PC-9 (cell line): ENCODE data around the gene TMEM98. TPM values are rescaled to one million over a fixed set of nuclear protein-coding genes. Genes with fewer than 3 reads are reported as not detected.
"Not testable (repeated sequence)": the region's sequence is repeated elsewhere in the genome, so short reads cannot be mapped to it uniquely, and the experiment has no call there.

ENCODE experiments used
- BruUV-seq: library from RNA; stranded (reverse); fragments of 400-500 nt; replicated peaks from 2 replicates; lab custom pipeline; 2021; lab: Mats Ljungman, UMichigan
- CTCF ChIA-PET: fragments of 300-600 bp; sonication (Branson Sonifier 250); formaldehyde crosslinking; loops from one replicate; lab custom pipeline; 2022; ENCODE audit warnings: antibody characterized with exemption; lab: Charles Lee
- POLR2A ChIA-PET: fragments of 300-600 bp; sonication (Branson Sonifier 250); formaldehyde crosslinking; loops from one replicate; lab custom pipeline; 2022; ENCODE audit warnings: antibody characterized with exemption; ENCODE audit not compliant: unreplicated experiment; lab: Charles Lee
- DNase-seq, 2 experiments: peaks; one replicate each; pipeline versions ENCODE4 v3.0.0 to v3.0.0-alpha.2; 2015 to 2022; ENCODE audit warnings: mixed read lengths in 1 of 2
- H2AFZ ChIP-seq: fragments of 200-600 bp; sonication (generic); 2 replicates; pipeline ENCODE4 v1.8.1; 2017; ENCODE audit warnings: antibody characterized with exemption
- H3F3A ChIP-seq: fragments of 200-600 bp; sonication (generic); 2 replicates; pipeline ENCODE4 v1.8.1; 2017; ENCODE audit warnings: antibody characterized with exemption, mild to moderate bottlenecking, low read depth; ENCODE audit not compliant: insufficient read depth
- H3K27ac ChIP-seq: fragments of 200-600 bp; sonication (generic); 2 replicates; pipeline ENCODE4 v1.6.1; 2016; ENCODE audit warnings: mixed run types
- H3K27me3 ChIP-seq: fragments of 200-600 bp; sonication (generic); 2 replicates; pipeline ENCODE4 v1.6.1; 2016; ENCODE audit warnings: low read depth, mixed run types; ENCODE audit not compliant: insufficient read depth
- H3K36me3 ChIP-seq: fragments of 200-600 bp; sonication (generic); 2 replicates; pipeline ENCODE4 v1.6.1; 2016; ENCODE audit warnings: low read depth, mixed run types
- H3K4me1 ChIP-seq: fragments of 200-600 bp; sonication (generic); replicated peaks from 2 replicates; pipeline ENCODE4 v1.6.1; 2016; ENCODE audit warnings: mixed run types; ENCODE audit not compliant: insufficient read depth
- H3K4me2 ChIP-seq: fragments of 200-600 bp; sonication (generic); 2 replicates; pipeline ENCODE4 v1.6.1; 2017; ENCODE audit warnings: mixed run types
- H3K4me3 ChIP-seq: fragments of 200-600 bp; sonication (generic); 2 replicates; pipeline ENCODE4 v1.6.1; 2016; ENCODE audit warnings: mixed run types
- H3K79me2 ChIP-seq: fragments of 200-600 bp; sonication (generic); 2 replicates; pipeline ENCODE4 v1.6.1; 2017; ENCODE audit warnings: low read depth, mixed run types
- H3K9me2 ChIP-seq: fragments of 200-600 bp; sonication (generic); 2 replicates; pipeline ENCODE4 v1.8.1; 2017; ENCODE audit warnings: mild to moderate bottlenecking; ENCODE audit not compliant: insufficient read depth
- H3K9me3 ChIP-seq: fragments of 200-600 bp; sonication (generic); 2 replicates; pipeline ENCODE4 v1.8.1; 2016; ENCODE audit warnings: low read depth; ENCODE audit not compliant: insufficient read depth
- H4K20me1 ChIP-seq: fragments of 200-600 bp; sonication (generic); 2 replicates; pipeline ENCODE4 v1.8.1; 2017; ENCODE audit not compliant: insufficient read depth
- EZH2 ChIP-seq: fragments of 200-600 bp; sonication (generic); IDR thresholded peaks from 2 replicates; pipeline ENCODE4 v1.8.0; 2017; ENCODE audit warnings: antibody characterized with exemption, low read depth
- intact Hi-C: fragments of 100-400 bp; cut with micrococcal nuclease; formaldehyde crosslinking; loops from one replicate; pipeline ENCODE4 v1.10.0; 2022; ENCODE audit not compliant: unreplicated experiment
- total RNA-seq: library from RNA; stranded (reverse); gene quantifications from 2 replicates; pipeline ENCODE4 v1.2.3, GENCODE V29; 2021
- TF ChIP-seq, protein P1 (sequence below): fragments of 200-600 bp; sonication (generic); conservative IDR thresholded peaks from 2 replicates; pipeline ENCODE4 v1.6.1; 2017; ENCODE audit warnings: mixed run types, antibody characterized with exemption, mild to moderate bottlenecking, moderate library complexity

The TMEM98 gene
- total RNA-seq, 1 experiment from 2014 or later = not detected

DNA sequence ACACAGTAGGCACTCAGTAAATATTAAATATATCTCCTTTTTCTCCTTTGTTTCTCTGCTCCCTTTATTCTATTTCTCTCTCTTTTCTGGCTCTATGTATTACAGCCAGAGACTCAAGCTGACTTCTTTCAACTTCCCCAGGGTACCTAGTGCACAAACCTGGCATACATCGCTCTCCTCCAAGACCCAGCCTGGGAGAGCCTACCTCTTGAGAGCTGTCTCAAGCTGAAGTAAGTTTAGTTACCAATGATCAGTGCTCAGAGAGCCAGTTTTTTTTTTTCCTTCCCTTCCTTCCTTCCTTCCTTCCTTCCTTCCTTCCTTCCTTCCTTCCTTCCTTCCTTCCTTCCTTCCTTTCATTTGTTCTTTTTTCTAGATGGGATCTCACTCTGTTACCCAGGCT lies 19.8 kb downstream of the TMEM98 start:
- CTCF ChIA-PET = no interaction called here

DNA sequence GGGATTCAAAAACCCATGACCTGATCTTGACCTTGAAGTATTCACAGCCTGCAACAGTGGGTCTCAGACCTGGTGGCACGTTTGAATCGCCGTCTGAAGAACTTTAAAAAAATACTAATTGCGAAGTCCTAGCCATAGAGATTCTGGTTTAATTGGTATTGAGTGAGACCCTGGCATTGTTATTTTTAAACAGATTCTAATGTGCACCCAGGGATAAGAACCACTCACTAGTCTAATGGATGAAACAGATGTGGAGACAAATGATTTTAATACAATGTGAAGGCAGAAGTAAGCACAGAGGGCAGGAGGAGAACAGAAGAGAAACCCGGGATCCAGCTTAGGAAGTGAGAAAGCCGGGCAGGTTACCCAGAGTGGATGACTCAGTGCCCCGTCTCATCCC lies 21.2 kb downstream of the TMEM98 start:
- Histone ChIP-seq H3K4me2 (no peak overlapping the region), H3K9me2 (no peaks in the 10 kb centered on the region), H4K20me1 (no peaks in the 10 kb centered on the region), H3F3A (no peaks in the 10 kb centered on the region), H3K36me3 (no peaks in the 10 kb centered on the region), H3K4me1 (no peaks in the 10 kb centered on the region), H3K27me3 (peaks cover 24% of the 10 kb centered on the region), H3K79me2 (no peaks in the 10 kb centered on the region), H3K4me3 (no peak overlapping the region), H3K27ac (no peak overlapping the region), H2AFZ (no peak overlapping the region), H3K9me3 (no peaks in the 10 kb centered on the region)
- ChIA-PET CTCF (no interaction called here), POLR2A (no interaction called here)
- intact Hi-C loops = no loop called here
- BruUV-seq = no TSS peak
- DNase-seq = no peak
- no peak for TF ChIP-seq EZH2
- TF ChIP-seq, protein P1, sequence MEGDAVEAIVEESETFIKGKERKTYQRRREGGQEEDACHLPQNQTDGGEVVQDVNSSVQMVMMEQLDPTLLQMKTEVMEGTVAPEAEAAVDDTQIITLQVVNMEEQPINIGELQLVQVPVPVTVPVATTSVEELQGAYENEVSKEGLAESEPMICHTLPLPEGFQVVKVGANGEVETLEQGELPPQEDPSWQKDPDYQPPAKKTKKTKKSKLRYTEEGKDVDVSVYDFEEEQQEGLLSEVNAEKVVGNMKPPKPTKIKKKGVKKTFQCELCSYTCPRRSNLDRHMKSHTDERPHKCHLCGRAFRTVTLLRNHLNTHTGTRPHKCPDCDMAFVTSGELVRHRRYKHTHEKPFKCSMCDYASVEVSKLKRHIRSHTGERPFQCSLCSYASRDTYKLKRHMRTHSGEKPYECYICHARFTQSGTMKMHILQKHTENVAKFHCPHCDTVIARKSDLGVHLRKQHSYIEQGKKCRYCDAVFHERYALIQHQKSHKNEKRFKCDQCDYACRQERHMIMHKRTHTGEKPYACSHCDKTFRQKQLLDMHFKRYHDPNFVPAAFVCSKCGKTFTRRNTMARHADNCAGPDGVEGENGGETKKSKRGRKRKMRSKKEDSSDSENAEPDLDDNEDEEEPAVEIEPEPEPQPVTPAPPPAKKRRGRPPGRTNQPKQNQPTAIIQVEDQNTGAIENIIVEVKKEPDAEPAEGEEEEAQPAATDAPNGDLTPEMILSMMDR = no peak

More for the DNA sequence above, 19.8 kb downstream of the TMEM98 start:
- intact Hi-C loops = no loop called here
- no peaks in the 10 kb centered on the region for H4K20me1 ChIP-seq
- no peaks in the 10 kb centered on the region for H3K36me3 ChIP-seq
- no peaks in the 10 kb centered on the region for H3K9me3 ChIP-seq
- H2AFZ ChIP-seq = no peak overlapping the region
- H3K4me3 ChIP-seq = no peak overlapping the region
- no TSS peak for BruUV-seq
- POLR2A ChIA-PET = no interaction called here
- DNase-seq = no peak
- no peaks in the 10 kb centered on the region for H3K79me2 ChIP-seq
- no peaks in the 10 kb centered on the region for H3K9me2 ChIP-seq
- H3K27me3 ChIP-seq = peaks cover 12% of the 10 kb centered on the region
- no peaks in the 10 kb centered on the region for H3K4me1 ChIP-seq
- no peaks in the 10 kb centered on the region for H3F3A ChIP-seq
- no peak overlapping the region for H3K4me2 ChIP-seq
- no peak for TF ChIP-seq EZH2
- TF ChIP-seq, protein P1 = no peak
- H3K27ac ChIP-seq = no peak overlapping the region

DNA sequence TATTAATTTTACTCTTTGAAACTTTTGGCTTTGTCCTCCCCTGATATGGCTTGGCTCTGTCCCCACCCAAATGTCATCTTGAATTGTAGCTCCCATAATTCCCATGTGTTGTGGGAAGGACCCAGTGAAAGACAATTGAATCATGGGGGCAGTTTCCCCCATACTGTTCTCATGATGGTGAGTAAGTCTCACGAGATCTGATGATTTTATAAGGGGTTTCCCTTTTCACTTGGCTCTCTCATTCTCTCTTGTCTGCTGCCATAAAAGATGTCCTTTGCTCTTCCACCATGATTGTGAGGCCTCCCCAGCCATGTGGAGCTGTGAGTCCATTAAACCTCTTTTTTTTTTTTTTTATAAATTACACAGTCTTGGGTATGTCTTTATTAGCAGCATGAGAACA lies 24.5 kb downstream of the TMEM98 start:
- H4K20me1 ChIP-seq, H2AFZ ChIP-seq, H3K36me3 ChIP-seq, intact Hi-C loops, H3K4me2 ChIP-seq, DNase-seq, H3K9me3 ChIP-seq, BruUV-seq, H3K9me2 ChIP-seq, POLR2A ChIA-PET, CTCF ChIA-PET, H3K4me1 ChIP-seq, H3K27ac ChIP-seq, H3F3A ChIP-seq, H3K4me3 ChIP-seq, H3K79me2 ChIP-seq: not testable (repeated sequence)
- H3K27me3 ChIP-seq = peaks cover 52% of the 10 kb centered on the region

DNA sequence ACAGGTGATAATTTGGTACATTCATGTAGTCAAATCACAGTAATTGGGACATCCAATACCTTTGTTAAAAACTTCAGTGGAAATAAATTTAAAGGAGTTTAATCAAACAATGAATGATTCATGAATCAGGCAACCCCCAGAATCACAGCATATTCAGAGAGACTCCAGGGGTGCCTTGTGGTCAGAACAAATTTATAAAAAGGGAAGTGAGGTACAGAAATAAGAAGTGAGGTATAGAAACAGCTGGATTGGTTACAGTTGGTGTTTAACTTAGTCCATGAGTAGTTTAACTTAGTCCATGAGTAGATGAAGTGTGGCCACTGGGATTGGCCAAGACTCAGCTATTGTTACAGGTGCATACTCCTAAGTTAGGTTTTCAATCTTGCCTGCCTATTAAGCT lies 25.1 kb downstream of the TMEM98 start:
- BruUV-seq = no TSS peak
- no peak overlapping the region for H3K4me3 ChIP-seq
- H3K9me3 ChIP-seq = no peaks in the 10 kb centered on the region
- ChIA-PET POLR2A (no interaction called here), CTCF (no interaction called here)
- H3K9me2 ChIP-seq = no peaks in the 10 kb centered on the region
- no peaks in the 10 kb centered on the region for H3F3A ChIP-seq
- TF ChIP-seq, protein P1 = no peak
- TF ChIP-seq EZH2 = no peak
- no peaks in the 10 kb centered on the region for H3K36me3 ChIP-seq
- intact Hi-C loops = no loop called here
- H3K27me3 ChIP-seq = peaks cover 53% of the 10 kb centered on the region
- no peaks in the 10 kb centered on the region for H3K4me1 ChIP-seq
- no peak overlapping the region for H3K4me2 ChIP-seq
- no peak overlapping the region for H2AFZ ChIP-seq
- DNase-seq = no peak
- no peaks in the 10 kb centered on the region for H3K79me2 ChIP-seq
- H4K20me1 ChIP-seq = no peaks in the 10 kb centered on the region
- H3K27ac ChIP-seq = no peak overlapping the region
